H9 (cell line): Measurements from ENCODE around the gene FBXO10. TPM values are rescaled to one million over a fixed set of nuclear protein-coding genes. Genes with fewer than 3 reads are reported as not detected.

ENCODE experiments used
- DNase-seq: peaks from one replicate; pipeline ENCODE4 v3.0.0-alpha.2; 2017
- H2AFZ ChIP-seq: one replicate; pipeline ENCODE4 v1.6.1; 2013; ENCODE audit warnings: mild to moderate bottlenecking, low read length, control low read depth, moderate library complexity
- H2AK5ac ChIP-seq: 2 replicates; pipeline ENCODE4 v1.6.1; 2013; ENCODE audit warnings: low read length, control low read depth, mixed read lengths; ENCODE audit not compliant: insufficient read length
- H2BK120ac ChIP-seq: one replicate; pipeline ENCODE4 v1.6.1; 2013; ENCODE audit warnings: low read depth, mild to moderate bottlenecking, low read length, control low read depth, inconsistent platforms; ENCODE audit not compliant: poor library complexity, severe bottlenecking
- H2BK12ac ChIP-seq: 2 replicates; pipeline ENCODE4 v1.6.1; 2013; ENCODE audit warnings: low read length, control low read depth, mixed read lengths, low read depth; ENCODE audit not compliant: insufficient read length
- H2BK15ac ChIP-seq: 2 replicates; pipeline ENCODE4 v1.6.1; 2013; ENCODE audit warnings: low read depth, low read length, control low read depth
- H2BK20ac ChIP-seq: one replicate; pipeline ENCODE4 v1.6.1; 2013; ENCODE audit warnings: low read depth, mild to moderate bottlenecking, low read length, control low read depth, inconsistent platforms; ENCODE audit not compliant: poor library complexity, severe bottlenecking
- H2BK5ac ChIP-seq: 2 replicates; pipeline ENCODE4 v1.6.1; 2013; ENCODE audit warnings: low read length, control low read depth, mixed read lengths; ENCODE audit not compliant: insufficient read length
- H3K14ac ChIP-seq: 2 replicates; pipeline ENCODE4 v1.6.1; 2013; ENCODE audit warnings: low read length, control low read depth; ENCODE audit not compliant: insufficient read depth
- H3K18ac ChIP-seq: 2 replicates; pipeline ENCODE4 v1.6.1; 2013; ENCODE audit warnings: low read depth, mild to moderate bottlenecking, mixed read lengths, low read length, control low read depth; ENCODE audit not compliant: insufficient read length
- H3K23ac ChIP-seq: 2 replicates; pipeline ENCODE4 v1.6.1; 2013; ENCODE audit warnings: low read length, control low read depth, mixed read lengths, low read depth; ENCODE audit not compliant: insufficient read length
- H3K23me2 ChIP-seq: 2 replicates; pipeline ENCODE4 v1.6.1; 2013; ENCODE audit warnings: low read depth, mild to moderate bottlenecking, mixed read lengths, low read length, control low read depth; ENCODE audit not compliant: insufficient read length, poor library complexity, severe bottlenecking
- H3K27ac ChIP-seq: 2 replicates; pipeline ENCODE4 v1.5.1; 2013; ENCODE audit warnings: low read length, control low read depth, mixed read lengths, low read depth; ENCODE audit not compliant: insufficient read length
- H3K27me3 ChIP-seq: 2 replicates; pipeline ENCODE4 v1.6.1; 2013; ENCODE audit warnings: low read length, control low read depth, inconsistent platforms; ENCODE audit not compliant: insufficient read depth
- H3K4ac ChIP-seq: 2 replicates; pipeline ENCODE4 v1.6.1; 2013; ENCODE audit warnings: low read depth, mild to moderate bottlenecking, control low read depth, inconsistent platforms, low read length, moderate library complexity
- H3K4me1 ChIP-seq: 2 replicates; pipeline ENCODE4 v1.6.1; 2013; ENCODE audit warnings: low read length, control low read depth, inconsistent platforms; ENCODE audit not compliant: insufficient read depth
- H3K4me2 ChIP-seq: 2 replicates; pipeline ENCODE4 v1.6.1; 2013; ENCODE audit warnings: low read length, control low read depth, mixed read lengths; ENCODE audit not compliant: insufficient read length, insufficient read depth
- H3K56ac ChIP-seq: 2 replicates; pipeline ENCODE4 v1.6.1; 2013; ENCODE audit warnings: low read depth, mild to moderate bottlenecking, mixed read lengths, low read length, control low read depth; ENCODE audit not compliant: insufficient read length
- H3K79me1 ChIP-seq: 2 replicates; pipeline ENCODE4 v1.6.1; 2013; ENCODE audit warnings: low read depth, mild to moderate bottlenecking, moderate library complexity, low read length, control low read depth, inconsistent platforms; ENCODE audit not compliant: insufficient read depth, poor library complexity, severe bottlenecking
- H3K79me2 ChIP-seq: 2 replicates; pipeline ENCODE4 v1.6.1; 2013; ENCODE audit warnings: low read length, control low read depth, inconsistent platforms; ENCODE audit not compliant: insufficient read depth
- H3K9ac ChIP-seq: 2 replicates; pipeline ENCODE4 v1.6.1; 2013; ENCODE audit warnings: low read length, control low read depth, mixed read lengths; ENCODE audit not compliant: insufficient read length; ENCODE audit errors: extremely low read depth
- H3K9me3 ChIP-seq: one replicate; pipeline ENCODE4 v1.6.1; 2013; ENCODE audit warnings: low read depth, low read length, inconsistent platforms; ENCODE audit not compliant: control insufficient read depth
- H3T11ph ChIP-seq: one replicate; pipeline ENCODE4 v1.6.1; 2013; ENCODE audit warnings: mild to moderate bottlenecking, low read length, control low read depth, inconsistent platforms
- H4K20me1 ChIP-seq: one replicate; pipeline ENCODE4 v1.6.1; 2013; ENCODE audit not compliant: control insufficient read depth, insufficient read length, insufficient read depth
- H4K5ac ChIP-seq: 2 replicates; pipeline ENCODE4 v1.6.1; 2013; ENCODE audit warnings: low read depth, mild to moderate bottlenecking, mixed read lengths, low read length, control low read depth; ENCODE audit not compliant: insufficient read length
- H4K8ac ChIP-seq: replicated peaks from 2 replicates; pipeline ENCODE4 v1.6.1; 2013; ENCODE audit warnings: low read length, control low read depth, mixed read lengths, low read depth; ENCODE audit not compliant: insufficient read length
- H4K91ac ChIP-seq: 2 replicates; pipeline ENCODE4 v1.6.1; 2013; ENCODE audit warnings: low read depth, mild to moderate bottlenecking, moderate library complexity, mixed read lengths, low read length, control low read depth; ENCODE audit not compliant: insufficient read length
- H3K27ac Mint-ChIP-seq, 3 experiments: 2 replicates in 2 of 3; 3 replicates in 1 of 3; pipeline ENCODE4 v1.8.0; 2020 to 2021; ENCODE audit warnings: mixed read lengths in 3 of 3, mild to moderate bottlenecking in 1 of 3, moderate library complexity in 1 of 3
- H3K27me3 Mint-ChIP-seq: 2 replicates; pipeline ENCODE4 v1.8.0; 2021; ENCODE audit warnings: low read depth, mild to moderate bottlenecking, moderate library complexity, mixed read lengths
- H3K36me3 Mint-ChIP-seq, 3 experiments: 2 replicates in 2 of 3; 3 replicates in 1 of 3; pipeline ENCODE4 v1.8.0; 2020 to 2021; ENCODE audit warnings: low read depth in 3 of 3, mixed read lengths in 3 of 3; ENCODE audit not compliant: insufficient read depth in 1 of 3
- H3K4me1 Mint-ChIP-seq, 2 experiments: 2 replicates each; pipeline ENCODE4 v1.8.0; 2020; ENCODE audit warnings: mixed read lengths in 2 of 2
- H3K4me3 Mint-ChIP-seq, 2 experiments: 2 replicates in 1 of 2; 3 replicates in 1 of 2; pipeline ENCODE4 v1.8.0; 2020 to 2021; ENCODE audit warnings: mild to moderate bottlenecking in 2 of 2, mixed read lengths in 2 of 2, moderate library complexity in 1 of 2
- H3K9me3 Mint-ChIP-seq, 2 experiments: 2 replicates in 1 of 2; 3 replicates in 1 of 2; pipeline ENCODE4 v1.8.0; 2020; ENCODE audit warnings: mild to moderate bottlenecking in 2 of 2, mixed read lengths in 2 of 2, moderate library complexity in 1 of 2
- WGBS: extraction: QIAGEN DNeasy Blood & Tissue Kit; methylation state at CpG from one replicate; pipeline ENCODE4 v1.1.7; 2013; ENCODE audit warnings: missing lambda C conversion rate, low lambda C conversion rate, mixed read lengths; ENCODE audit not compliant: insufficient read length; ENCODE audit errors: extremely low coverage; 5-methylcytosine and 5-hydroxymethylcytosine counted together
- total RNA-seq: library from RNA; stranded (reverse); gene quantifications from 2 replicates; pipeline ENCODE4 v1.2.1, GENCODE V29; 2021
- TF ChIP-seq, protein P1 (sequence below): fragments of 200-600 bp; sonication (generic); conservative IDR thresholded peaks from 3 replicates; pipeline ENCODE4 v1.8.0; 2021; ENCODE audit warnings: antibody characterized with exemption, mild to moderate bottlenecking

Gene FBXO10
- total RNA-seq, 1 experiment from 2014 or later = 16.8 TPM

DNA sequence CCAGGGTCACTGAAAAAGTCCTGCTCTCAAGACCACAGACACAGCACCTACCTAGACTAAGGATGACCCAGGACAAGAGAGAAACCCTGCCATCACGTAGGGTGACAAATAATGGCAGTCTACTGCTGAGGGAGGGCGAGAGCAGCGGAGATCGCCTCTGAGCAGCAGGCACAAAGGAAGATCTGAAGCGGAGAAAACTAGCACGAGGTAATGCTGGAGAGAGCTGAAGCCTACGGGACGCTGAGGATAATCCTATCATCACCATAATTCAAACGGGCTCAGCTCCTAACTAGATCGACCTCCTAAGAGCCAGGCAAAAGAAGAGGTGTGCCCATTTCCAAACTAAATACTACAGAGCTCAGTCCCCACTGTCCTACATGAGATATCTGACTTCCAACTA, 41.3 kb downstream of the FBXO10 start:
- Histone ChIP-seq H4K5ac (no peak overlapping the region), H3K27ac (no peak overlapping the region), H2AFZ (no peak overlapping the region), H2BK12ac (no peak overlapping the region), H3K79me2 (no peaks in the 10 kb centered on the region), H3K9ac (no peak overlapping the region), H3K23ac (no peak overlapping the region), H3K4me2 (no peak overlapping the region), H2BK15ac (no peak overlapping the region), H3K23me2 (no peaks in the 10 kb centered on the region), H3K14ac (no peak overlapping the region), H3K27me3 (no peaks in the 10 kb centered on the region), H3K79me1 (no peaks in the 10 kb centered on the region), H4K8ac (no peak overlapping the region), H2BK120ac (no peak overlapping the region), H3K4ac (no peak overlapping the region), H2BK20ac (no peak overlapping the region), H2AK5ac (no peak overlapping the region), H3K56ac (no peak overlapping the region), H3K4me1 (no peaks in the 10 kb centered on the region), H2BK5ac (no peak overlapping the region), H4K20me1 (no peaks in the 10 kb centered on the region), H3K9me3 (no peaks in the 10 kb centered on the region), H3T11ph (no peak overlapping the region), H3K18ac (no peak overlapping the region), H4K91ac (no peak overlapping the region)
- H3K36me3 Mint-ChIP-seq = peaks cover 12 to 40% (median 39%) of the 10 kb centered on the region in 3 experiments; a peak in 6 of 7 replicates
- no peak for DNase-seq
- no peaks in the 10 kb centered on the region for H3K9me3 Mint-ChIP-seq
- WGBS = no CpG with 5 or more reads among the region's 10 CpGs
- TF ChIP-seq, protein P1, sequence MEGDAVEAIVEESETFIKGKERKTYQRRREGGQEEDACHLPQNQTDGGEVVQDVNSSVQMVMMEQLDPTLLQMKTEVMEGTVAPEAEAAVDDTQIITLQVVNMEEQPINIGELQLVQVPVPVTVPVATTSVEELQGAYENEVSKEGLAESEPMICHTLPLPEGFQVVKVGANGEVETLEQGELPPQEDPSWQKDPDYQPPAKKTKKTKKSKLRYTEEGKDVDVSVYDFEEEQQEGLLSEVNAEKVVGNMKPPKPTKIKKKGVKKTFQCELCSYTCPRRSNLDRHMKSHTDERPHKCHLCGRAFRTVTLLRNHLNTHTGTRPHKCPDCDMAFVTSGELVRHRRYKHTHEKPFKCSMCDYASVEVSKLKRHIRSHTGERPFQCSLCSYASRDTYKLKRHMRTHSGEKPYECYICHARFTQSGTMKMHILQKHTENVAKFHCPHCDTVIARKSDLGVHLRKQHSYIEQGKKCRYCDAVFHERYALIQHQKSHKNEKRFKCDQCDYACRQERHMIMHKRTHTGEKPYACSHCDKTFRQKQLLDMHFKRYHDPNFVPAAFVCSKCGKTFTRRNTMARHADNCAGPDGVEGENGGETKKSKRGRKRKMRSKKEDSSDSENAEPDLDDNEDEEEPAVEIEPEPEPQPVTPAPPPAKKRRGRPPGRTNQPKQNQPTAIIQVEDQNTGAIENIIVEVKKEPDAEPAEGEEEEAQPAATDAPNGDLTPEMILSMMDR = no peak
- no peak overlapping the region for H3K4me3 Mint-ChIP-seq
- H3K27me3 Mint-ChIP-seq = no peaks in the 10 kb centered on the region
- H3K27ac Mint-ChIP-seq = peak overlapping the region in 2 of 3 experiments; percentile 15 to 20; a peak in 2 of 7 replicates
- H3K4me1 Mint-ChIP-seq = peaks cover 0 to 3% of the 10 kb centered on the region in 2 experiments; a peak in 1 of 4 replicates
